Ovary (tissue), 3 donors: ENCODE measurements around the gene ELF3.

Source experiments
- CTCF ChIP-seq, 3 donors: fragments of 450-650 bp in 2 of 3; fragments of 200-600 bp in 1 of 3; IDR thresholded peaks; one replicate each; pipeline versions ENCODE4 v1.5.1 to v1.8.0; 2016 to 2022; ENCODE audit warnings: antibody characterized with exemption in 3 of 3, mild to moderate bottlenecking in 1 of 3
- POLR2A ChIP-seq: fragments of 450-650 bp; IDR thresholded peaks from one replicate; pipeline ENCODE4 v1.6.1; 2017; ENCODE audit warnings: antibody characterized with exemption, mild to moderate bottlenecking, moderate library complexity
- donor health status: DM: no; HTN: no; CAD: no.

GRCh38 chr1:202046227-202046626, 35.8 kb downstream of the ELF3 start:
- TF ChIP-seq CTCF (IDR thresholded peaks at IDR 0.05) = no peak
- no peak for TF ChIP-seq POLR2A
